MM.1S (cell line): Measurements from ENCODE around the gene RNASE9.

Source experiments
- CTCF ChIP-seq: fragments of 300-600 bp; sonication (generic); IDR thresholded peaks from 2 replicates; pipeline ENCODE4 v1.5.1; 2016; ENCODE audit warnings: antibody characterized with exemption, low read length, mixed read lengths
- EZH2 ChIP-seq: fragments of 300-600 bp; sonication (generic); optimal IDR thresholded peaks from 2 replicates; pipeline ENCODE3; 2017; ENCODE audit warnings: low read depth, mild to moderate bottlenecking, antibody characterized with exemption, low read length, mixed read lengths
- EZH2phosphoT487 ChIP-seq: fragments of 300-600 bp; sonication (generic); IDR thresholded peaks from 2 replicates; pipeline ENCODE4 v1.6.1; 2018; ENCODE audit warnings: antibody characterized with exemption, low read length

GRCh38 chr14:20580242-20580641, 19.4 kb upstream of the RNASE9 start:
- no peak for TF ChIP-seq EZH2
- TF ChIP-seq CTCF, result no peak
- TF ChIP-seq EZH2phosphoT487, result no peak
